ENCODE results near the gene MAT2A.
"Not testable (repeated sequence)": the region's sequence is repeated elsewhere in the genome, so short reads cannot be mapped to it uniquely, and the experiment has no call there.

DNA sequence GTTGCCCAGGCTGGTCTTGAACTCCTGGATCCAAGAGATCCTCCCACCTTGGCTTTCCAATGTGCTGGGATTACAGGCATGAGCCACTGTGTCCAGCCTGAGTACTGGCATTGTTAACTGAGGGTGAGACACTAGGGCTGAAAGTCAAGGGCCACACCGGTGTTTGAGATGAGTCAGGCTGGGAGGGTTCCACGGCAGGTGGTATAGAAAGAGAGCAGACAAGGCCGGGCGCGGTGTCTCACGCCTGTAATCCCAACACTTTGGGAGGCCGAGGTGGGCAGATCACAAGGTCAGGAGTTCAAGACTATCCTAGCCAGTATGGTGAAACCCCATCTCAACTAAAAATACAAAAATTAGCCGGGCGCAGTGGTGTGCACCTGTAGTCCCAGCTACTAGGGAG is 53.3 kb downstream of the MAT2A start:
- not testable (repeated sequence) for TF ChIP-seq POLR2AphosphoS5 (IDR thresholded peaks at IDR 0.05)
- TF ChIP-seq, protein P1, sequence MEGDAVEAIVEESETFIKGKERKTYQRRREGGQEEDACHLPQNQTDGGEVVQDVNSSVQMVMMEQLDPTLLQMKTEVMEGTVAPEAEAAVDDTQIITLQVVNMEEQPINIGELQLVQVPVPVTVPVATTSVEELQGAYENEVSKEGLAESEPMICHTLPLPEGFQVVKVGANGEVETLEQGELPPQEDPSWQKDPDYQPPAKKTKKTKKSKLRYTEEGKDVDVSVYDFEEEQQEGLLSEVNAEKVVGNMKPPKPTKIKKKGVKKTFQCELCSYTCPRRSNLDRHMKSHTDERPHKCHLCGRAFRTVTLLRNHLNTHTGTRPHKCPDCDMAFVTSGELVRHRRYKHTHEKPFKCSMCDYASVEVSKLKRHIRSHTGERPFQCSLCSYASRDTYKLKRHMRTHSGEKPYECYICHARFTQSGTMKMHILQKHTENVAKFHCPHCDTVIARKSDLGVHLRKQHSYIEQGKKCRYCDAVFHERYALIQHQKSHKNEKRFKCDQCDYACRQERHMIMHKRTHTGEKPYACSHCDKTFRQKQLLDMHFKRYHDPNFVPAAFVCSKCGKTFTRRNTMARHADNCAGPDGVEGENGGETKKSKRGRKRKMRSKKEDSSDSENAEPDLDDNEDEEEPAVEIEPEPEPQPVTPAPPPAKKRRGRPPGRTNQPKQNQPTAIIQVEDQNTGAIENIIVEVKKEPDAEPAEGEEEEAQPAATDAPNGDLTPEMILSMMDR (IDR thresholded peaks at IDR 0.05) = not testable (repeated sequence)
